ENCODE data around the gene TRIP10.
"Not testable (repeated sequence)": the region's sequence is repeated elsewhere in the genome, so short reads cannot be mapped to it uniquely, and the experiment has no call there.

The TRIP10 gene

DNA sequence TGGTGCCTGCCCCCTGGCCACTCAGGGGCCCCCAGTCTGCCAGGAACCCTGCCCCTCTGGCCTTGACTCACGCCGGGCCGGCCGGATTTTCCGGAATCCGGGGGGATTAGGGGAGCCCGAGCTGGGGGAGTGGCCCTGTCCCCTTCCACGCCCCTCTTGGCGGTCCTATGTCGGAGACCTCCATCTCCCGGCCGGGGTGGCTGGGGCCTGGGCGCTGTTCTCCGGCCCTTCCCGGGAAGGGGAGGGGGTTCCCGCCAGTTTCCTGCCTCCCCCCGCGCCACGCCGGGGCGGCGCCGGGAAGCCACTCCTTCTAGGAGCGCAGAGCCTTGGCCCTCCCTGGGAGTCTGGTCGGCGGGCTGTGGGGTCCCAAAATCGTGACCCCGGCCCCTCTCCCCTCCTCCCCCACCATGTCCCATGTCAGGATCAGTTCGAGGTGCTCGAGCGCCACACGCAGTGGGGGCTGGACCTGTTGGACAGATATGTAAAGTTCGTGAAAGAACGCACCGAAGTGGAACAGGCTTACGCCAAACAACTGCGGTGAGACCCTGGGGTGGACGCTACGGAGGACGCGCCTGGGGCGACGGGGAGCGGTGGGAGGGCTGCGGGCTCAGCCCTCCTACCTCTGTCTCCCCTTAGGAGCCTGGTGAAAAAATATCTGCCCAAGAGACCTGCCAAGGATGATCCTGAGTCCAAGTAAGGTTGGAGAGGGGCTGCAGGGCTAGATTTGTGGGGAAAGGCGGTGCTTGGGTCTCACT lies 1.3 kb downstream of the TRIP10 start:
- no peak for DNase-seq (ENCODE audit: extremely low read depth in 1 of 2, low read depth in 1 of 2)

DNA sequence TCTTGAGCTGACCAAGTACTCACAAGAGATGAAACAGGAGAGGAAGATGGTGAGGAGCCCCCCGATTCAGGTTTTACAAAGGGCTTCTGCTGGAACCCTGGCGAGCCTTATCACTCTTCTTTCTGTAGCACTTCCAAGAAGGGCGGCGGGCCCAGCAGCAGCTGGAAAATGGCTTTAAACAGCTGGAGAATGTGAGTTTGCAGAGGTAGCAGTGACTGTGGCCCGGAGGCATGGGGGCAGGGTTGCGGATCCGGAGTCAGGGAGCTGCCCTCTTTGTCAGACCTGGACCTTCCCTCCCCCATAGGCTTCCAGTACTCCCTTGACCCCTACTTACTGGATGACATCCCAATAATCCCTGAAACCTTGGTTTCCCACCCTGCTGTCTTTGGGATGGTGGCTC lies 3.6 kb downstream of the TRIP10 start:
- DNase-seq (ENCODE audit: extremely low read depth in 1 of 2, low read depth in 1 of 2) = no peak

DNA sequence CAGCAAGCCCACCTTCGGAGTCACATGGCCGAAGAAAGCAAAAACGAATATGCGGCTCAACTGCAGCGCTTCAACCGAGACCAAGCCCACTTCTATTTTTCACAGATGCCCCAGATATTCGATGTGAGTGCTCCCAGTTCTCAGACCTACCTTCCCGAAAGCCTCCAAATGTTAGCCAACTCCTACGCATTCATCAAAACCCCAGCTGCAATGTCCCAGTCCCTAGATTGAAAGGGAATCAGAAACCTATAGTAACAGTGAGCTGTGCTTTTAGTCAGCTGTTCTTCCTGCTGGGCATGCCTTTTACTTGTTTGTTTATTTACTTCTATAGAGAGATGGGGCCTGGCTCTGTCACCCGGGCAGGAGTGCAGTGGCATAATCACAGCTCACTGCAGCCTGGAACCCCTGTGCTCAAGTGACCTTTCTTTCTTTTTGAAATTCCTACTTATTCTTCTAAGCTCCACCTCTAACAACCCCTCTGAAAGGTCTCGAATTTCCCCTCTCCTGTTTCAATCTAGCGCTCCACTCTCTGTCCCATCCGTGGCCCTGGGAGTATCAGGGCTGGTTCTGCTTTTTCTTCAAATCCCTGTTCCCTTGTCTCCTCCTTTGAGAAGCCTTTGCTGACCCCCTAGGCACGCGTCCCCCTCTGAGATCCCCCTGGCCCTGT lies 4.4 kb downstream of the TRIP10 start:
- DNase-seq (ENCODE audit: extremely low read depth in 1 of 2, low read depth in 1 of 2) = no peak

DNA sequence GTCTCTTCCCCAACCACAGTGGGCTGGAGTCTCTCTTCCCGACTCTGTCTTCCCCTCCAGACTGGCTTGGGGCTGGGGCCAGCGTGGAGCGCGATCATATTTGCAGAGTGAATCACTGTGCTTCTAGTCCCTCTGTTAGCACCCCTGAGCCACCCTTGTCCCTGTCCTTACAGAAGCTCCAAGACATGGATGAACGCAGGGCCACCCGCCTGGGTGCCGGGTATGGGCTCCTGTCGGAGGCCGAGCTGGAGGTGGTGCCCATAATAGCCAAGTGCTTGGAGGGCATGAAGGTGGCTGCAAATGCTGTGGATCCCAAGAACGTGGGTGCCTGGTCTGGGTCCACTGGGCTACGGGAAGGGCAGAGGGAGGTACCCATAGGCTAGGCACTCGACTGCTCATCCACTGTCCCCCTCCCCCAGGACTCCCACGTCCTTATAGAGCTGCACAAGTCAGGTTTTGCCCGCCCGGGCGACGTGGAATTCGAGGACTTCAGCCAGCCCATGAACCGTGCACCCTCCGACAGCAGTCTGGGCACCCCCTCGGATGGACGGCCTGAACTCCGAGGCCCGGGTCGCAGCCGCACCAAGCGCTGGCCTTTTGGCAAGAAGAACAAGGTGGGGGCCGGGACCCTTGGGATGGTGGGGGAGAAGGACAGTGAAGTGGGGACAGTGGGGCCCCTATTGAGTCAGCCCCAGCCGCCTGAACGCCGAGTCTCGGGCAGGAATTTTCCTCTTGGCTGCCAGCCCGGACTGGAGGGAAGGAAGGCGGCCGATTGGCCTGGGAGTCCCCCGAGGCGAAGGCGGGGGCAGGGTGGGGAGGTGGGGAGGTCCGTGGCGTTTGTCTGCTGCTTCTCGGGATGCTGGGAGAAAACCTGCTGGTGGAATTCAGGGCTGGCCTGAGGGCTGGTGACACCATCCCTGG lies 5.2 kb downstream of the TRIP10 start:
- no peak for DNase-seq (ENCODE audit: extremely low read depth in 1 of 2, low read depth in 1 of 2)

DNA sequence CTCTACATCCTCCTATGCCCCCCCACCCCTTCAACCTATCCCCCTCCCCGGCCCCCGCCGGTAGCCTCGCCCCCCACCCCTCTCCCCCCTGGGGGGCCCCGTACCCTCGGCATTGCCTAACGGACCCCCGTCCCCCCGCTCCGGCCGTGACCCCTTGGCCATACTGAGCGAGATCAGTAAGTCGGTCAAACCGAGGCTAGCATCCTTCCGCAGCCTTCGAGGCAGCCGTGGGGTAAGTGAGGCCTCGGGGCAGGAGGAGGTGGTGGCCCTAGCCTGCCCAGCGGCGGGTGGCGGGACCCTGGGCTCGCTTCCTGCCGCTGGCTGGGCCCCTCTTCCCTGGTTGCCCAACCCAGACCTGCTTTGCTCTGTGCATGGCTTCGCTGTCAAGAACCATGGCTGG lies 6.5 kb downstream of the TRIP10 start:
- DNase-seq (ENCODE audit: extremely low read depth in 1 of 2, low read depth in 1 of 2) = no peak

DNA sequence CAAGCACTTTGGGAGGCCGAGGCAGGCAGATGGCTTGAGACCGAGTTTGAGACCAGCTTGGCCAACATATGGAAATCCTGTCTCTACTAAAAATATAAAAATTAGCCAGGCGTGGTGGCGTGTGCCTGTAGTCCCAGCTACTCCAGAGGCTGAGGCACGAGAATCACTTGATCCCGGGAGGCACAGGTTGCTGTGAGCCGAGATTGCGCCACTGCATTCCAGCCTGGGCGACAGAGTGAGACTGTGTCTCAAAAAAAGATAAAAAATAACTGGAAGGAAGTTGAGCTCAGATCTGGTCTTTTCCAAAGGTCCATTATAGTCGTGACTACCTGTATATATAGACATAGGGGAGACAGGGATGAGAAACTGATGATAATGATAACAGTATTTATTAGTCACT lies 9.1 kb downstream of the TRIP10 start:
- not testable (repeated sequence) for DNase-seq (ENCODE audit: extremely low read depth in 1 of 2, low read depth in 1 of 2)

DNA sequence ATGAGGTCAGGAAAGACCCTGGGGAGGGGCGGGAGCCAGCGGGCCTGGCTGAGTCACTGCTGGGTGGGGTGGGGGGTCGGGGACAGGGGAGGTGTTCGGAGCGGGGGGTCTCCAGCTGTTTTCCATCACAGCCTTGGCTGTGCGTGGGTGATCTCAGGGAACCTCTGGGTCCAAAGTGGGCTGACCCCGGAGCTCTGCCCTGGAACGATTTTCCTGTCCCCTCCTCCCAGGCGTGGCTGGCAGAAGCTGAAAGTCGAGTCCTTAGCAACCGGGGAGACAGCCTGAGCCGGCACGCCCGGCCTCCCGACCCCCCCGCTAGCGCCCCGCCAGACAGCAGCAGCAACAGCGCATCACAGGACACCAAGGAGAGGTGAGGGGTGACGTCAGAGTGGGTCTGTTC lies 10.6 kb downstream of the TRIP10 start:
- no peak for DNase-seq (ENCODE audit: extremely low read depth in 1 of 2, low read depth in 1 of 2)

DNA sequence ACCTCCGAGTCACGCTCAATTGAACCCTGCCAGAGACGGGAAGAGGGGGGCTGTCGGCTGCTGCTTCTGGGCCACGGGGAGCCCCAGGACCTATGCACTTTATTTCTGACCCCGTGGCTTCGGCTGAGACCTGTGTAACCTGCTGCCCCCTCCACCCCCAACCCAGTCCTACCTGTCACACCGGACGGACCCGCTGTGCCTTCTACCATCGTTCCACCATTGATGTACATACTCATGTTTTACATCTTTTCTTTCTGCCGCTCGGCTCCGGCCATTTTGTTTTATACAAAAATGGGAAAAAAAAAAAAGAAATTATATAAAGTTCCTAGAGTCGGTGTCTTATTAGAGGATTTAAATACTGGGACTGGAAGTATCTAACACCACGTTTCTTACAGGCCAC lies 11.7 kb downstream of the TRIP10 start:
- no peak for DNase-seq (ENCODE audit: extremely low read depth in 1 of 2, low read depth in 1 of 2)

DNA sequence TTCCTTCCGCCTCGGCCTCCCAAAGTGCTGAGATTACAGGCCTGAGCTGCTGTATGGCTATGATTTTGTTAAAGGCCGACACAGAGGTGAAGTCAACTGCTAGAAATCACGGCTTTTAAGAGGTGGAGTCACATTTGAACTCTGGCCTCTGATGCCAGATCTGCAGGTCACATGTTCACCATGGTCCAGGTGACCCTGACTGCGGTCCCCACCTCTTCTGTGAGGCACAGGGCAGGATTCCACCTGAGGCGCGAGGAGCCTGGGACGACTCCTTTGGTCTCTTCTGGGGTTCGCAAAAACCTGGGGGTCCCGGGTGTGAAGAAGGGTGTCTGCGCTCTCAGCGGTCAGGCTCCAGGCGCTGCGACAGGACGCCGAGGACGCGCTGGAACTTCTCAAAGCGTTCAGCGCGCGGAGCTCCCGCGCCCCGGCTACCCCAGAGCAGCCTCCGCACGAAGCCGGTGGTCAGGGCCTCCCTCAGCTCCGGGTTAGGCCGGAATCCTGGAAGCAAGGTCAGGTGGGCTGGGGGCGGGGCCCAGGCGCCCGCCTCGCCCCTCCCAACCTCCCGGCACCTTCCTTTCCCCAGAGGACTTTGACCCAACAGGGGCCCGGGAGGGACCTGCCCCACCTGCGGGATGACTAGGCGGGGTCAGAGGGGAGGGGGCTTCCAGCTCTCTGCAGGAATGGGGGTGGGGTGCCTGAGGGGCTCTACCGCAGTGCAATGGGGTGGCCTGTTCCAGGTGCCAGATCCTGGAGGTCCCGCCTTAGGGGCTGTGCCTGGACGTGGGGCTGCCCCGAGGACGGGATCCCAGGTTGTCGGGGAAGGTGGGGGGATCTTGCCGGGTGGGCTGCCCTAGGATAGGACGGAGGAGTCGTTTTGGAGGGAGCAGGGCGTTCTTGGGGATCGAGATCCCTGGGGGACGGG lies 13.0 kb downstream of the TRIP10 start:
- DNase-seq (ENCODE audit: extremely low read depth in 1 of 2, low read depth in 1 of 2) = no peak

DNA sequence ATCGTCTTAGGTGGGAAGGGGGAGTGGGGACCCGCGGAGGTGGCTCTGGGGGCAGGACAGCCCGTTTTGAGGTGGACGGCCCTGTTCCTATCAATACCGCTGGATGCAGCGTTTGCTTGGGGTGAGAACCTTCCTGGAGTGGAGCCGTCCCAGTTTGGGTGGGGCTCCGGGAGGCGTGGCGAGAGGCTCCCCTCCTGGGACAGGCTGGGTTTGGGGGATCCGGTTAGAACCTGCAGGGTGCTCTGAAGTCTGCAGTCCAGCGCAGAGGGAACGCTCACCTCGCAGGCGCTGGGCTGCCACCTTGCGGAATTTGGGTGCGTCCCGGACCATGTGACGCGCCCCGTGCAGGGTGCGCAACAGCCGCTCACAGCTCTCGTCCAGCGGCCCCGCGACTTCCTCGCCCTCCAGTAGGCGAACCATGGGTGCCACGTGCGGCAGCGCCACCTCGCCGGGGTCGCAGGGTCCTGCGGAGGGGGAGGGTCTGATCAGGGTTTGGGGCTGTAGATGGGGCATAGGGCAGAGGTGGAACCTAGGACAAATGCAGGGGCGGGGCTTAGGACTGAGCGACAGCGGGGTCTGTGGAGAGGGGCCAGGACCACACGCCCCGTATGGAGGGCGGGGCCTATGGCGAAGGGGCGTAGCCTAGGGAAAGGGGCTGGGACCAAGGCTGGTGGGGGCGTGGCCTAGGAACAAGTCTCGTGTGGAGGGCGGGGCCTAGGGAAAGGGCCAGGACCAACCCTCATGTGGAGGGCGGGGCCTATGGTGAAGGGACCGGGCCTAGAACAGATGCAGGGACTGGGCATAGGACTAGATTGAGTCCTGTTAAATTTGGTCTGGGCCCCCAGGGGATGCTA lies 13.9 kb downstream of the TRIP10 start:
- DNase-seq (ENCODE audit: extremely low read depth in 1 of 2, low read depth in 1 of 2) = peak in 1 of 2 donors; percentile 81

DNA sequence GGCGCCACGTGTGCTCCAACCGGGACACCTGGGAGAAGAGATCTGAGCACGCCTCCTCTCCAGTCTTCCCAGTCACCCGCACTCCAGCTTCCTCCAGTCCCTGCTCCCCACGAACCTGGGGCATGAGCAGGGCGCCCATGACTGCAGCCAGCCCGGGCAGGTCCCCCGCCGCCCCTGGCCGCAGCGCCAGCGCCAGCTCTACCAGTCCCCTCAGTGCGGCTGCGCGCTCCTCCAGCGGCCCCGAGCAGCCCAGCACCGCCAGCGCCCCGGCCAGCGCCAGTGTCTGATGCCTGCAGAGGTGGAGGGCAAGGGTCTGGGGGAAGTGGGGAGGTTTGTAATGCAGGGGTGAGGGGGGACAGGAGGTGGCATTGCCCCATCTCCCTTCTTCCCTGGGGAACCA lies 14.7 kb downstream of the TRIP10 start:
- DNase-seq (ENCODE audit: extremely low read depth in 1 of 2, low read depth in 1 of 2) = no peak

DNA sequence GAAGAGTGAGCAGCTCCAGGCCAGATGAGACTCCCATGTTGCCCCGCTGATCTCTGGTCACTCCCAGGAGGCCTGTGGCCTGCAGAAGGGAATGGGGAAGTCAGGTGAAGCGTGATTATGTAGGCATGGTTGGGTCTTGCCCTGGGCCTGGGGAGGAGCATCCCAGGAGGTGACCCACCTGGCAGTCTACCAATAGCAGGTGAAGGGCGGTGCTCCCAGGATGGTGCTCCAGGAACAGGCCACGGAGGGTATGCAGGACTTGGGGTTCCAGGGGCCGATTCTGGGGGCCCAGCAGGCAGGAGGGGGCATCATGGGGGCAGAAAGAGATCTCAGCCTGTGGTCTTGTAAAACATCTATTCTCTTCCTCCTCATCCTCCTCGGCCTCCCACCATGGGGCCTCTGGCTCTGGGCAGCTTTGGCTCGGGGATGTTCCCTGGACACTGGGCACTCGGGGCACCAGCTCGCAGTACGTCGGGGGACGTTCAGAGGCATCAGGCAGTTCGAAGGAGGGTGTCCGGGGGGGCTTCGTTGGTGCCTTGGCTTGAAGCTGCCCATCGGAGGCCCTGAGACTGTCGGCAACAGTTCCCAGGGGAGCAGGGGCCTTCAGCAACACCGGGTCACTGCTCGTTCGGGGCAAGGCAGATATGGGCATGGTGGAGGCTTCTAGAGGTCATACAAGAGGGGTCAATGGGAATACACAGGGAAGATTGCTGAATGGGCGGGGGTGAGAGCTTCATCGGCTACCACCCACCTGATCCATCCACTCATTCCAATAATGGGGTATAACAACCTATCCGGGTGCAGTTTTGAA lies 15.4 kb downstream of the TRIP10 start:
- DNase-seq (ENCODE audit: extremely low read depth in 1 of 2, low read depth in 1 of 2) = no peak

DNA sequence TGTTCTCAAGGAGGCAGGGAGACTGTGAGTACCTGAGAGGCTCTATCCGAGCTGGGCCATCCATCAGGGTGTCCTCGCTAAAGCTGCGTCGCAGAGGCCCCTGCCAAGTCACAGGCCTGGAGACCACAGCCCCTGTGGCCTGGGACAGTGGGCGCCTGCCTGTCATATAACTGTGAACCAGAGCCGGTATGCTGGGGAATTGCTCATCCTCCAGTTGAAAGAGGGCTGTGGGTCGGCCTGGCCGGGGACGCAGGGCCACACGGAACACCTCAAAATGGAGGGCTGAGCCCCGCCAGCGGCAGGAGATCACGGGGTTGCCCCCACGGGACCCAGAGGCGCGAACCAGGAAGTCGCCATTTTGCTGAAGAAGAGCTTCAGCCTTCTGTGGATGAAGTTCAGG lies 21.1 kb downstream of the TRIP10 start:
- no peak for DNase-seq (ENCODE audit: extremely low read depth in 1 of 2, low read depth in 1 of 2)

DNA sequence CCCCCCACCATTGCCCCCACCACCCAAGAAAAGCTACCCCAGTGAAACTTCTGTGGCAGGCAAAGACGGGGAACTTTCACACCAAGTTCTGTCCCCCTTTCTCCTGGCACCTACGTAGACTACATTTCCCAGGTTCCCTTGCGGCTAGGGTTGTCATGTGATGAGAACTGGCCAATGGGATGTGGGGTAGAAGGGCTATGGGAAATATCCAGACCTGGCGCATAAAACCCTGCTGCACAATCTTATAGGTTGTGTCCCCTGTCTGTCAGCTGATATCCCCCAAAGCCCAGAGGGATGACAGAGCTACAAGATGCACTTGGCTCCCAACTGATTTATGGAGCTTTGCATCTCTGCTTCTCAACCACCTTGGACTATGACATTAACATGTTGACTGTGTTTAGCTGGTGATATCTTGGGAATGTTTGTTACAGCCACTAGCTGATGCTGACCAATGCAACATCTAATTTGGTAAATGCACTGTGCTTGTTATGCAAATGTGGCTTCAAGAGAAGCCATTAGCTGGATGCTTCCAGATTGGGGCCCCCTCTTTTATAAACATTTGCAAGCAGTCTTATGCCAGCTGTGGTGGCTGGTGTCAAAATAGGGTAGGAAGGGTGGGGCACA lies 21.7 kb downstream of the TRIP10 start:
- DNase-seq (ENCODE audit: extremely low read depth in 1 of 2, low read depth in 1 of 2) = no peak

DNA sequence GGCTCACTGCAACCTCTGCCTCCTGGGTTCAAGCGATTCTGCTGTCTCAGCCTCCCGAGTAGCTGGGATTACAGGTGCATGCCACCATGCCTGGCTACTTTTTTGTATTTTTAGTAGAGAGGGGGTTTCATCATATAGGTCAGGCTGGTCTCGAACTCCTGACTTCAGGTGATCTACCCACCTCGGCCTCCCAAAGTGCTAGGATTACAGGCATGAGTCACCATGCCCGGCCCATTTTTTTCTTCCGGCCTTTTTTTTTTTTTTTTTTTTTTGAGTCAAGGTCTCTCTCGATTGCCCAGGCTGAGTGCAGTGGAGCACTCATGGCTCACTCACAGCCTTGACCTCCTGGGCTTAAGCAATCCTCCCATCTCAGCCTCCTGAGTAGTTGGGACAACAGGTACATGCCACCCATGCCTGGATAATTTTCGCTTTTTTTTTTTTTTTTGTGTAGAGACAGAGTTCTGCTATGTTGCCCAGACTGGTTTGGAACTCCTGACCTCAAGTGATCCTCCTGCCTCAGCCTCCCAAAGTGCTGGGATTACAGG lies 22.8 kb downstream of the TRIP10 start:
- not testable (repeated sequence) for DNase-seq (ENCODE audit: extremely low read depth in 1 of 2, low read depth in 1 of 2)

DNA sequence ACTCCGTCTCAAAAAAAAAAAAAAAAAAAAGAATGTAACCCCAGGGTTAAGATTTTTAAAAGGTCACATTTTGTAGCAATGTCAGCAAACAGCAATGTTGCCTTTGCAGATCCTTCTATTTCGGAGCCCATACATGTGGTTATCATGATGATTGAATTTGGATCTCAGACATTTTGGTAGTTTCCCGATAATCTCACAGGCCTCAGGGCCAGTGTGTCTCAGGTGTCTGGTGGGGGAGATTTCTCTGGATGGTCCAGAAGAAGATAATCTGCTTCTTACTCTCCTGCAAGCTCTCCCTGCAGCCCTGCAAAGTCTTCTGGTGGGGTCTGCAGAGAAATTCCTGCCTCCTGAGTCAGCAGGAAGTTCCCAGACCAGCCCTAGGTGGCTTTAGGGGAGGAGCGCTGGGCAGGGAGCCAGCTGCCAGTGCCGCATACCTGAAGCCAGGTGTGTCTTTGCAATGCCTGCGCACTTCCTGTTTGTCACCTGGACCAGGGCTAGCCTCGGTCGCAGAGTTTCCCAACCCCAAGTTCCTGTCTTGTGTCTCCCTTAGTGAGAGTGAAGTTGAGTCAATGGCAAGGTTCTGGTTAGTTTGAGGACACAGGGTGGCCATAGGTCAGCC lies 26.4 kb downstream of the TRIP10 start:
- no peak for DNase-seq (ENCODE audit: extremely low read depth in 1 of 2, low read depth in 1 of 2)

DNA sequence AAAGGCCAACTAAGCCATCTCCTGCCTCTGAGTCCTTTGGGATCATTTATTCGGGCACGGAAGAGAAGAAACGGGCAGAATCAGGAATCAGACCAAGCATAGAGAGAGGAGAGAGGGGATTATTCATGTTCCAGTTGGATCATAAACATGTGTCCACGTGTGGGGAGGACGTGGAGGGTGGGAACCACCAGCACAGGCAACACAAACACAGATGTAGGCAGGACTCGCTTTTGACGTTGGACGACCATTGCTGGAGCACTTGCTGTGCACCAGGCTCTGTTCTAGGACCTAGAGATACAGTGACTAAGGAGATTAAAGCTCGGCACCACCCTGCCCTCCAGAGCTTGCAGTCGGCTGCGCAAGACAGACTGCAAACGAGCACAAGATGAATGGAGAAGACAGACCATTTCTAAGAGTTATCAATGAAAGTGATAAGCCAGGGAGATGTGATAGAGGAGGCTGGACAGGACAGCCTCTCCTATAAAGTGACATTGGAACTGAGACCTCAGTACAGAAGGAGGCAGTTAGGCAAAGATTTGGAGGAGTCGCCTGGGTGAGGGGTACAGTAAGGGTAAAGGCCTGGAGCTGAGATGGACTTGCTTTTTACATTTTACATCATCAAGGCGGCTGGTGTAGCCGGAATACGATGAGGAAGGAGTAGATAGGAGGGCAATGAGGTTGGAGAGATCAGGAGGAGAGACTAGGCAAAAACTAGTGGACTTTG lies 27.0 kb downstream of the TRIP10 start:
- no peak for DNase-seq (ENCODE audit: extremely low read depth in 1 of 2, low read depth in 1 of 2)

All from stimulated activated CD8-positive, alpha-beta memory T cell treated with anti-CD3 and anti-CD28 coated beads, Interleukin-7, amount 100 ng/mL, for 48 hours (primary cell).